ENCODE results near the gene FZD4. TPM values are rescaled to one million over a fixed set of nuclear protein-coding genes. Genes with fewer than 3 reads are reported as not detected.

The FZD4 gene
- total RNA-seq, 1 experiment from 2014 or later, result 4.4 TPM

GRCh38 chr11:86918496-86918895 is 36.7 kb downstream of the FZD4 start:
- RAD21 ChIA-PET (ENCODE audit: low non-redundant PET in 1 of 2, low total read pairs in 2 of 2, uncharacterized antibody in 2 of 2, unreplicated experiment in 2 of 2), result interaction anchor here (0.7 to 1.3 kb wide), 2 partner anchors 21 to 48 kb away, joined by 3 to 4 read pairs; no protein-coding TSS in a partner anchor
- H3K36me3 ChIP-seq (ENCODE audit: control insufficient read depth in 1 of 2, insufficient read depth in 2 of 2, low read length in 2 of 2), result no peaks in the 10 kb centered on the region
- H3K27ac ChIP-seq (ENCODE audit: low read depth, low read length), result no peak overlapping the region
- BruUV-seq (replicated peaks), result no TSS peak
- H3K9ac ChIP-seq (ENCODE audit: low read length), result no peak overlapping the region
- peaks cover 12 to 20% of the 10 kb centered on the region in 2 experiments for H3K4me1 ChIP-seq (ENCODE audit: control insufficient read depth in 1 of 2, insufficient read depth in 2 of 2, low read length in 2 of 2)
- H3K27me3 ChIP-seq (ENCODE audit: insufficient read depth, low read length), result no peaks in the 10 kb centered on the region
- H3K79me2 ChIP-seq (ENCODE audit: insufficient read depth, low read length), result no peaks in the 10 kb centered on the region
- H2AFZ ChIP-seq (ENCODE audit: low read depth, low read length, poor library complexity, severe bottlenecking), result no peak overlapping the region
- ATAC-seq, result no peak
- H3K9me2 ChIP-seq (ENCODE audit: insufficient read depth), result no peaks in the 10 kb centered on the region
- no peak overlapping the region for H3K4me3 ChIP-seq (replicated peaks in 1 of 2; ENCODE audit: low read depth in 1 of 2, low read length in 2 of 2)
- POLR2A ChIA-PET, result no interaction called here
- intact Hi-C loops (cut with micrococcal nuclease), result loop anchor here (5.0 kb wide), 2 partner anchors 396 to 556 kb away; no protein-coding TSS in a partner anchor
- H3K9me3 ChIP-seq (ENCODE audit: control insufficient read depth in 1 of 2, insufficient read depth in 1 of 2, low read depth in 1 of 2, low read length in 2 of 2), result no peaks in the 10 kb centered on the region
- H4K20me1 ChIP-seq (ENCODE audit: insufficient read depth), result no peaks in the 10 kb centered on the region
- TF ChIP-seq REST (IDR thresholded peaks at IDR 0.05; ENCODE audit: low read depth) (no peak), TCF7L2 (IDR thresholded peaks at IDR 0.05; ENCODE audit: borderline replicate concordance, extremely low read depth, insufficient read depth, insufficient read length) (no peak), FOSL1 (IDR thresholded peaks at IDR 0.05; ENCODE audit: low read depth) (no peak), CEBPB (IDR thresholded peaks at IDR 0.05; ENCODE audit: low read depth) (no peak), ATF3 (IDR thresholded peaks at IDR 0.05) (no peak), CBX3 (IDR thresholded peaks at IDR 0.05; ENCODE audit: low read depth) (no peak), EZH2phosphoT487 (IDR thresholded peaks at IDR 0.05; ENCODE audit: borderline replicate concordance) (no peak), EGR1 (IDR thresholded peaks at IDR 0.05; ENCODE audit: low read depth) (no peak), ZBTB33 (IDR thresholded peaks at IDR 0.05; ENCODE audit: extremely low read depth, insufficient replicate concordance, low read length) (no peak)
- DNase-seq (ENCODE audit: low read depth, low spot score), result no peak
- CTCF ChIA-PET, result interaction anchor here (1.0 to 4.2 kb wide), 5 partner anchors 20 to 349 kb away, joined by 3 to 34 read pairs (median 4); no protein-coding TSS in a partner anchor
- H3K4me2 ChIP-seq (ENCODE audit: low read length), result no peak overlapping the region
